Measurements from ENCODE around the gene DNAJB5. TPM values are rescaled to one million over a fixed set of nuclear protein-coding genes. Genes with fewer than 3 reads are reported as not detected.
"Not testable (repeated sequence)": the region's sequence is repeated elsewhere in the genome, so short reads cannot be mapped to it uniquely, and the experiment has no call there.

The DNAJB5 gene
- 18.0 and 23.1 TPM in 2 replicates for total RNA-seq (2014; rRNA removed; shearing (Covaris generic))

DNA sequence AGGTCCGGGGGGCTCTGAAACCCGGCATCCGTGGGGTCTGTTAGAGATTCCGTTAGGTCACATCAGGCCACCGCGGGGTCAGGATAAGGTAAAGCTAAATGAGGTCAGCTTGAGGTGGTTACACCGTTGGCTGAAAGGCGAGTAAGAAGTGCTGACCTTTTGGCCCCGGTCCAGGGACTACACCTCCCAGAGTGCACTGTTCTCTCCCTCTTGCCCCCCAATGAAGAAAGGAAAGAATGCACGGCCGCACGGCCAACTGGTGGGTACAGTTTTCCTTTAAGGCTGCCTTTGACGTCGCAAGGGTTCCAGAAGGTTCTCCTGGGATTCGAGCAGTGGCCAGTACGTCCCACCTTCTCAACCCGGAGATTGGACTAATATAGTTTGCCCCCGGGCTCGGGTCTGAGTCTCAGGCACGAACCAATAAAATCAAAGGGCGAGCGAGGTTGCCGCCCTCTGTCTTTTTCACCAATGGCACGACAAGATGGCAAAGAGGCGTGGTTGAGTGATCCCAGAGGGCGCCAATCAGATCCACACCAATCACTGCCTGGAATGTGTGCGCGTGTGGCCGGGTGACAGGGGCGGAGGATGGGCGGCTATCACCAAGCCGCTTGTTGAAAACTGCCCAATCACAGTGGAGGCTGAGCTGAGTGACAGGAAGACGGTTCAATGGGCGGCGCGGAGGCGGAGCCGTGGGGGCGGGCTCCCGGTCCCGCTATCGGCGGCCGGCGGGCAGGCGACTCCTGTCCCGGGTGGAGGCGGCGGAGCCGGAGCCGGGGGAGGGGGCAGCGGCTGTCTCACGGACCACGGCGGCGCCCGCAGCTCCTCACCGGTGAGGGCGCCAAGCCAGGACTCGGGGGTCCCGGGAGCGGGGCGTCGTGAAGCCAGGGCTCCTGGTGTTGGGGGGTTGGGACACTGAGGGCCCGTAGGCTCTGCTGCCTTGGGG is at the start of gene DNAJB5:
TSS of gene DNAJB5 (plus strand) at position 743 of the 943 bp plus-strand sequence. CDS start 886 bp downstream, outside the sequence.
- DNase-seq (ENCODE audit: low read depth): peak; percentile 100

DNA sequence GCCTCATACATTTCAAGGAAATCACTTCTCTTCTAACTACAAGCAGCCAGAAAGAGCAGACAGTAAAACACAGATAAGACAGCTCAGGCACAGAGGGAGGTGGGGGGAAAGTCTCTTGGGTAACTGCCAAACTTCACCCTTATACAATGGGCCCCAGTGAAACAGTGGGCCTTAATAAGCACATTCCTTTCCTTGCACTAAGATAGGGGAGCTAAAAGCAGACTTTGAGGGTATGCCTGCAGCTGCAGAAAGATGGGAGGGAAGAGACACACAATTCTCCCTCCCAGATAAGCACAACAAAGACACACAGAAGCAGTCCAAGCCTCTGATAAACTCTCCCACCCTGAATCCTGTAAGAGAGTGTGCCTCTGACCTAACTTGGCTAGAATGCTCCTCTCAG is 49.6 kb upstream of the DNAJB5 start:
- not testable (repeated sequence) for DNase-seq (ENCODE audit: low read depth)

DNA sequence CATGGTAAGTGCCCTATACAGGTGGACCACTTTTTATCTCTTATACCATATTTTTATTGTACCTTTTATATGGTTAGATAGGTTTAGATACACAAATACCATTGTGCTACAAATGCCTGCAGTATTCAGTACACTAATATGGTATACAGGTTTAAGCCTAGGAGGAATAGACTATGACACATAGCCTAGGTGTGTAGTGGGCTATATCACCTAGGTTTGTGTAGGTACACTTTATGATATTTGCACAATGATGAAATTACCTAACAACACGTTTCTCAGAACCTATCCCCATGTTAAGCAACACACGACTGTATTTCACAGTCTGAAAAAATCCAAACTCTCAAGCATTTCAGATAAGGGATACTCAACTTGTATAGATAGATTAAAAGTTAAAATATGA is 41.1 kb upstream of the DNAJB5 start:
- DNase-seq (ENCODE audit: low read depth): no peak

DNA sequence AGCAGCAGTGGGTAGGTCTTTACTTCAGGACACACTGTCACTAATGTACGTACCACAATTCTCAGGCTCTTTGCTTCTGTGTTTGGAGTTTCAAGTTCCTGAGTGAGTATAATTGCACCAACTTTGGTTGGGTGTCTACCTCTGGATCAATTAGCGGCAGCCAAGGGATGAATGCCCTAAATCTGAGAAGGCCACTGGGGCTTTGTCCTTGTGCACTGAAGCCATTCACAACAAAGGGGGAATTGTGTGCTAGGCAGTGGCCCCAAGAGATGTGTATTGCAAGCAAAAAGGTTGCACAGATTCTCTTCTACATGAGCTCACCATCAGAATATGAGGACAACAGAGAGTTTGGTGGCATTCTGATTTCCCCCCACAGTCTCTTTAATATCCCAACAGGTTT is 35.3 kb upstream of the DNAJB5 start:
- DNase-seq (ENCODE audit: low read depth): no peak

DNA sequence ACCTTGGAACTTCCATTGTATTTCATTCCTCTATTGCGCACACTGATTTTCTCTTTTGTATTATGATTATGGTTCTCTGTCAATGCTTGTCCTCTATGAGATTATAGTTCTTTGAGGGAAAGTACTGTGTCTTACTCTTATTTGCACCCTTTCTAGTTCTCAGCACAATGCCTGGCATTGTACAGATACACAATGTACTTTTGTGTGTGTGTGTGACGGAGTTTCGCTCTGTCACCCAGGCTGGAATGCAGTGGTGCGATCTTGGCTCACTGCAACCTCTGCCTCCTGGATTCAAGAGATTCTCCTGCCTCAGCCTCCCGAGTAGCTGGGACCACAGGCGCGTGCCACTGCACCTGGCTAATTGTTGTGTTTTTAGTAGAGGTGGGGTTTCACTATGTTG is 33.5 kb upstream of the DNAJB5 start:
- DNase-seq (ENCODE audit: low read depth): not testable (repeated sequence)

DNA sequence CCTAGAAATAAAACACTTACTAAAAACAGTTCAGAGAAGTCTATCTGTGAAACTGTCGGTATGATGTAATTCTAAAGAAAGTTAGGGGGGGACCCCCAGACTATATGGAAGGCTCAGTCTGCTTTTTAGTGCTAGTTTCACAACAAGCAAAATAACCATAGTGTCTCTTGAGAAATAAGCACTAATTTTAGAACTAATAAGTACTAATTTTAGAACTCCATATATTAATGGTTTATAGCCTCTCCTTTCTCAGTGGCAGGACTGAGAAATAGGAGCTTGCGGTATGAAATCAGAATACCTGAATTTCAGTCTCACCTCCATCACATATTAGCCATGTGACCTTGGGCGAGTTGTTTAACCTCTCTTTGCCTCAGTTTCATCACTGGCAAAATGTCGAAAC is 32.9 kb upstream of the DNAJB5 start:
- no peak for DNase-seq (ENCODE audit: low read depth)

DNA sequence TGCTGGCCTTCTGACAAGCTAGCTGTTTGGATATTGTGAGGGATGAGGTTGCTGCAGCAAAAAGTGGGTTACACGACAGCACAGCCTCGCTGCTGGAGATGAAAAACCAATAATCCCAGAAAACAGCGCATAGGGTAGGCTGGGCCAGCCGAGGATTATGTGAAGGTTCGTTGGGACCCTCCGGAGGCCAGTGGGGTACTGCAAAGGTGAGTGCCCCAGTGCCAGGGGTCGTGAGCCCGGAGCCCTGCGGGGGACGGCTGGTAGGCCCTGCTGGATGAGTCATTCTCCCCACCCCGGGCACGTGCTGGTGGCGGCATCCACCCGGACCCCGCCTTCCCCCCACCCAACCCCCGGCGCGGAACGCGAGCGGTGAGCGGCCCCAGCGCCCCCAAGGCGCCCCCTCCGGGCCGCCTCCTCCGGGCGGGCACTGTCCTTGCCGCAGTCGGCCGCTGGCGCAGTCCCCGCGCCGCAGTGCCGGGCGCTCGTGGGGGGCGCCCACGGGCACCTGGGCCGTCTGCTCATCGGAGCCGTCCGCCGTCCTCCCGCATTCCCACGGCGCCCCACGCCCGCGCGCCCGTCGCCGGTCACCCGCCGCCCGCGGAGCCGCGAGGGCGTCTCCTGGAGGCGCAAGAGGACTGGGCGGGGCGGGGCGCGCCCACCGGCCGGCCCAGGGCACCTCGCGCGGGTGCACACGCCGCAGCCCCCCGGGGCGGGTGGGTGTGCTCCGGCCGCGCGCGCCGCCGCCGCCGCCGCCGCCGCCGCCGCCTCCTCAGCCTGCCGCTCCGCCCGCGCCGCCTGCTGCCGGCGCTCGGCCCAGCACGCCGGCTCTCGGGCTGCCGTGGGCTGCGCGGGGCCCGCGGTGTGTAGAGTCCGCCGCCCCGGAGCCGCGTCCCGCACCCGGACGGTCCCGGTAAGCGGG is 31.8 kb upstream of the DNAJB5 start, which contains the start of gene PHF24:
TSS of gene PHF24 (plus strand) at position 794 of the 919 bp plus-strand sequence. CDS start 13,014 bp downstream, outside the sequence.
- DNase-seq (ENCODE audit: low read depth): no peak

DNA sequence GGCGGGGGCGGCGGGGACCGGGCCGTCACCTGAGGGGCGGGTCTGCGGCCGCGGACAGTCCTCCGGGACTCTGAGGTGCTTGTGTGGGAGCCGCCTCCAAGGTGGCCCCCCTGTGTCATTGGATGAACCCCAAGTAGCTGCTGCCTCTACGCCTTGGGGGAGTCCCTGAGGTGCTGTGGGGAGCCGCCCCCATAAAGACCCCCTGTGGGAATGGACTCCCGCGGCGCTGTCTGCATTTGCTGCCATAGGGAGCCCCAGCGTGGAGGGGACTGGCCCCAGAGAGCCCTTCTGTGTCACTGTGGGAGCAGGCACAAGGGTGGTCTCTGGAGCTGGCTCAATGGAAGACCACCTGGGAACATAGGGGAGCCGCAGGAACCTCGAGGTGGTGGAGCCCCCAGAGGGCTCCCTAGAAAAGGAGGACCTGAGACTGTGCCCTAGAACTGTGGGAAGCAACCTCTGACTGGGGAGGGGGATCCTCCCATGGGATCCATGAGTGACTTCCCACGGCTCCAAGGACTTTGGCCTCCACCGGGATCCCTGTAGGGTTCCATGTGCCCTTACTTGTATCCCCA is 31.0 kb upstream of the DNAJB5 start:
- DNase-seq (ENCODE audit: low read depth): no peak

DNA sequence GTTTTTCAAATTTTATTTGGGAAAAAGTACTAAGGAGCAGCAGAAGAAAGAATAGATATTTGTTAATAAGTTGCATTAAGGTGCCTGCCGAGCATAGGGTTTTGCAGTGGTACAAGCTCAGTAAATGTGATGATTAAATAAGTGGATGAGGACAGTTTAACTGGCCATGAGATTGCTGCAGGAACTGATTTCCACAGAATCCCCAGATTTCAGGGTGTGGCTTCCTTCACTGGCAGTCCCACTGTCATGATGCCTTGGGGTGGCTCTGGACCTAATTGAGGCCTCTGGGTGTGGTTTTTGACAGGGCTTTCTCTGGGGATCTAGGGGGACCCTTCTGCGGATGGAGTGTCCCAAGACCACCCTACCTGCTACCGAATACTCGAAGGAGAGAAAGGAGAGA is 30.1 kb upstream of the DNAJB5 start:
- no peak for DNase-seq (ENCODE audit: low read depth)

DNA sequence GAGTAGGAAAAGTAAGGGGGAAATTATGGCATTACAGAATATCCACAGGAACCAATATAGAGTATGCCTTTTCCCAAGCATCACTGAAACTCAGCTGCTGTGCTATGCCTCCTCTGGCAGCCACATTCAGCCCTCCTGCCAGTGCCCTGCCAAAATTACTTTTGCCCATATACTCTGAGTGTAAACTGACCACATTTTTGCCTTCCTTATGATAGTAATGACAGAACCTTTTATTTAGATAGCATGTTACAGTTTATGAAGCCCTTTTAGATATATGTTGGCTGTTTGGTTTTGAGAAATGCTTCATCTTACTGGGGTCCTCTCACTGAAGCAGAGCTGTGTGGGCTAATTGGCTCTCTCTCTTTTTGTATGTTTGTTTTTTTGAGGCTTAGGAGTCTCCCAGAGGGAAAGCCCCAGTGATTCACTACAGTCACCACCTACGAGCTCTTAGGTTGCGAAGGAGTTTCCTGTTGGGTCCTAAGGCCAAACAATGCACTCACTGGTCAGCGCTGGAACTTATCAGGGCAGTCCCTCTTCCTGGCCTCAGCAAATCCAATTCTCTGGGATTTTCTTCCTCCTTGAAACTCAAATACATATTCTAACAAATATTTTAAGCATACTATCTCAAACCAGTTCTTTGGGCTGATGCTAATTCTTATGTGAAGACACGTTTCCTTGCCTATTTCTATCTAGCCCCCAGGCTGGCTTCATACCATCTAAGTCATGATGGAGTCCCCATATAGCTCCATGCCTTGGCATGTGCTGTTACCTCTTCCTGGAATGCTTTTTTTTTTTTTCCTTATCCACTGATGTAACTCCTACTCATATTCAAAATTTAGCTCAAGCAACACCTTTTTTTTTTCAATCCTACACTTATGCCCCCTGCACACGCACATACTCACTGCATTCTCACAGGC is 27.7 kb upstream of the DNAJB5 start:
- DNase-seq (ENCODE audit: low read depth): peak; percentile 78

DNA sequence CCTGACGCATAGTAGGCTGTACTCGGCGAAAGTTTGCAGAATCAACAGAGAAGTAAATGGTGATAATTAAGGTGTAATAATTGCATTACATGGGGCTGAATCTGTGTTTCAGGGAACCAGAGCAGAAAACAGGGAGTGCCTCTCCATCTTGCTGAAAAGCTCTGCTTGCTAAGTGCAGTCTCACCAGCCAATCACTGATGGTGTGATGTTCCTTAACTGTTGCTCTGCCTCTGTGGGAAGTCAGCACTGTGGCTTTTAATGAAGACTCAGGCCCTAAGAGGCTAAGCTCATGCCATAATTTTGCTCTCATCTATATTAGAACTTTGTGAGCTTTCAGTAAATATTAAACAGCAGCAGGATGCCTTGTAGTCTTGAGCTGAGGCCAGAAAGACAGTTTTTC is 27.0 kb upstream of the DNAJB5 start:
- DNase-seq (ENCODE audit: low read depth): no peak

DNA sequence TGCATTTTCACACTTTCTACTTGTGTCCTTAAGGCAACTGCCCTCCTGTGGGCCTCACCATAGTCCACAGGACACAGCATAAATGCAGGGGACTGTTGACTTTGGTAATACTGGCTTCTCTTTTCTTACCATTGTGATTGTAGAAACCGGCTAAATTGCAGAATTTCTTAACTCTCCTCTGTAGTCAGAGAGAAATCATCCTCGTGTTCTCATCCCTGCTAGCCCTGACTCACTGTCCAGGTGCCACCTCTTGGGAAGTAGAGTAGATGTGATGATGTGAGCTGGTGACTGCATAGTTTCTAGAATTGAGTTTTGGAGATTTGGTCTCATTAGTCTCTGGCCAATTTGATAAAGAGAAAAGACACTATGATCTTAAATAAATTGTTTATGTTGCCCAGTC is 26.0 kb upstream of the DNAJB5 start:
- no peak for DNase-seq (ENCODE audit: low read depth)

DNA sequence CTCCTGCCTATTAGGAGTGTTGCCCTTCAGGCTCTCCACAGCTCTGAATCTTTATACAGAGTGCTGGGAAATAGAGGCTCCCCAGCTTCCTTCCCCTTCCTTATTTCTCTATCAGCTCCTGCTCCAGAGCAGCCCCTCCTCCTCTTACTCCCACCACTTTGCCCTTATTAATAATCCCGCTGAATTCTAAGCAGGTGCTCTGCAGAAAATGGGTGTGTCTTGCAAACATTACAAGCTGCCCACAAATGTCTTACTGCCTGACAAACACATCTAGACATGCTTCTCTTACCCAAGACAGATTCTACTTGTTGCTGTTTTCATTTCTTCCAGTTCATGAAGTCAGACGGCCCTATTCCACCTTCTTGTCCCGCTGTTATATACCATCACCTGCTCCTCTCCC is 25.1 kb upstream of the DNAJB5 start:
- DNase-seq (ENCODE audit: low read depth): no peak

DNA sequence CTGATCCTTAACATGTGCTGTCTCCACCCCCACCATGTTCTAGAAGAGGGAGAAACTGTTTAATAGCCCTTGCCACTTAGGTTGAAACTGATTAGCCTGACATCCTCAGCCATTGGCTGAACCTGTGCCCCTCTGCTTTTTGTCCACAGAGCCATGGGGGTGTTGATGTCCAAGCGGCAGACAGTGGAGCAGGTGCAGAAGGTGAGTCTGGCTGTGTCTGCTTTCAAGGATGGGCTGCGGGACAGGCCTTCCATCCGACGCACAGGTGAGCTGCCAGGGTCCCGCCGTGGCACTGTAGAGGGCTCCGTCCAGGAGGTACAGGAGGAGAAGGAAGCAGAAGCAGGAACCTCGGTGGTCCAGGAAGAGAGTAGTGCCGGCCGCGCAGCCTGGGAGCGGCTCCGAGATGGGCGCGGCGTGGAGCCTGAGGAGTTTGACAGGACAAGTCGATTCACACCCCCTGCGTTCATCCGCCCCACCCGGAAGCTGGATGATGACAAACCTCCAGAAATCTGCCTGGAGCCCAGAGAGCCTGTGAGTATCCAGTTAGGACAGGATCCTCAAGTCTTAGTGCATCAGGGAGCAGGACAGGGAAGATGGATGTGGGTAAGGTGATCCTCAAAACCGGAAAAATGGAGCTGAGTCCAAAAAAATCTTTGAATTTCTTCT is 18.3 kb upstream of the DNAJB5 start:
- DNase-seq (ENCODE audit: low read depth): no peak

DNA sequence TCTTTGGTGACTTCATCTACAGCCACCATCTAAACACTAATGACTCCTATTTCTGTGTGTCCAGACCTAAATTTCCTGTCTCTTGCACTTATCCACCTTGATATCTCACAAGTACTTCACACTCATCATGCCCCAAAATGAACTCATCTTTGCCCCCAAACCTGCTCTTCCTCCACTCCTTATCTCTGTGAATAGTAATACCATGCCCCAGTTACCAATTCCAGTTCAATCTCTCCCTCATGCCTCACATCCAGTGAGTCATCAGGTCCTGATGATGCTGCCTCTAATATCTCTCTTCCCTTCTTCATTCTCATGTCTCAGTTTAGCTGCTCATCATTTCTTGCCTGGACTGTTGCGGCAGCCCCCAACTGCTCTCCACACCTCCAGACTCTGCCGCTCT is 14.9 kb upstream of the DNAJB5 start:
- DNase-seq (ENCODE audit: low read depth): no peak

DNA sequence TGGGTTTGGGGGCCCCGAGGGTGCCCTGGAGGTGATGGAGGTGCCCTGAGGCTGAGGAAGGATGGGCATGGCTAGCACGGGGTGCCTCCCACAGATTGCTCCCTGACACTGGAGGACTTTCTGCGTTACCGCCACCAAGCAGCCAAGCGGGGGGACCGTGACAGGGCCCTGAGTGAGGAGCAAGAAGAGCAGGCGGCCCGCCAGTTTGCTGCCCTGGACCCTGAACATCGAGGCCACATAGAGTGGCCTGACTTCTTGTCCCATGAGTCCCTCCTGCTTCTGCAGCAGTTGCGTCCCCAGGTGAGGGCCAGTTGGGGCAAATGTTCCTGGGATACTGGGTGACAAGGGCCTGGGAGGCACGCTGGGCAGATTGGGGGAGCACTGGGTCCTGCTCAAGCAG is 13.1 kb upstream of the DNAJB5 start:
- DNase-seq (ENCODE audit: low read depth): no peak

DNA sequence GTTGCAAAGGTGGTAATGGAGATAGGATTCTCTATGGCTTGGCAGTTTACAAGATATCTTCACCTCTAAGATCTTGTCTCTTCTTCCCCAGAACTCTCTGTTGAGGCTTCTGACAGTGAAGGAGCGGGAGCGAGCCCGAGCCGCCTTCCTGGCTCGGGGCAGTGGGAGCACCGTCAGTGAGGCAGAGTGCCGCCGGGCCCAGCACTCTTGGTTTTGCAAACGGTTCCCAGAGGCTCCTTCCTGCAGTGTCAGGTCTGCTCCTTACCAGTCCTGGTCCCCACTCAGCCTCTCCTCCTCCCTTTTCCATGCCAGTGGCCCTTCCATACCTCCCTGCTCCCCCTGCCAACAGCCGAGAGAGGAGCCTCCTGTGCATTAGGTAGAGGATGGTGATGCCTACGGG is 12.6 kb upstream of the DNAJB5 start:
- no peak for DNase-seq (ENCODE audit: low read depth)

DNA sequence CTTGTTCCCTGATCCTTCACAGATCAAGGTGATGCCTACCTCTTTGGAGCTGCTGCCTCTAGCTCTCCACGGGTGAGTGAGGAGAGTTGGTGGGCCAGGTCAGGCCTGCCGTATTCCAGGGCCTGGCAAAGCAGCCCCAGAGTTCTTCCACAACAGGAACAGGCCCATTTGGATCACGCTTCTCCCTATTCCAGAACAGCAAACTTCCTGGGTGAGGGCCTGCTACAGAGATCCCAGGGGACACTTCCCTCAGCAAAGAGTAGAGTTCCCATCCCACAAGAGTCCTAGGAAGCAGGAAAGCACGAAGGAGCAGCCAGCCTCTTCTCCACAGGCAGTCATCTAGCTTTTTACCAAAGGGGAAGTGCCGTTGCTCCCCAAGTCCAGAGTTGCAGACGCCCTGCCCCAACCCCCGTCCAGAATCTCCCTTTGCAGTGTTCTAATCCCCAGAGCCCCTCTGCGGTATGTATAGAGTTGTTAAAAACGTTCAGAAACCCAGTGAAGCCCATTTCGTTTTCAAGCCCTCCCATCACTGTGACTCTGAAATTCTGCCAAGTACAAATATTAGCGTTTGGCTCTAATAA is 9.3 kb upstream of the DNAJB5 start:
- DNase-seq (ENCODE audit: low read depth): no peak

DNA sequence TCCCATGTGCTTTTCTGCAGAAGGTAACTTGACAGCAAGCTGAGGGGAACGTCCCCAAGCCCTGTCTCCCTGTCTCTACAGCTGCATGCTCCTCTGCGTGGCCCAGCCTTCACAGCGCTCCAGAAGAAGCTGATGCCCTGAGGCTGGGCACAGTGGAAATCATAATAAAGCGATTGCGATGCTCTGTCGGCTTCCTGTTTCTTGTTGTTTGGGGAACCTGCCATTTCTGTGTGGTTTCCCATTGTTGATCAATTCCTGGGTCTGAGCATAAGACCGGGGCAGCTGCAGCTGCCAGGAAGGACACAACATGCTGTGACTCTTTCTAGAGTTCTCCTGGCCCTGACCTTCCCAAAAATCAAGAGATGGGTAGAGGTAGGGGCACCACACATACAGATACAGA is 7.2 kb upstream of the DNAJB5 start:
- no peak for DNase-seq (ENCODE audit: low read depth)

DNA sequence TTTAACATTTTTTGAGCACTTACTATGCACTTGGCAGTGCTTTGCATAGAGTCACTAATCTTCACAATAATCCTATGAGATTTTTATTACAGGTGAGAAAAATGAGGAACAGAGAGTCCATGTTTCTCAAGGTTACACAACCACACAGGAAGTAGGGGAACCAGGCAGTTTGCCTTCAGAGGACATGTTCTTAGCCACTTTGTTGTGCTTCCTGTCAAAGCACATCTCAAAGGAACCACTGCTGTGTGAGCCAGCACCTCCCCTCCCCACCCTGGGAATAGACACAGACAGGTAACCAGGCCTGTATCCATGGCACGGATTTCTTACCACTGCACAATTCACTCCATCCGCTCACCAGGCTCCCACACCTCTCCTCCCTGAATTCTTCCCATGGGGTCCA is 6.3 kb upstream of the DNAJB5 start:
- DNase-seq (ENCODE audit: low read depth): no peak

Measured in M059J (cell line).